Left lobe of liver (tissue), 2 donors: ENCODE results near the gene ASMTL. TPM values are rescaled to one million over a fixed set of nuclear protein-coding genes. Genes with fewer than 3 reads are reported as not detected.

ENCODE experiments used
- ATAC-seq: fragments of 200-7000 bp; cut with Tn5 transposase; one replicate; pipeline ENCODE4 v1.9.1; 2020; ENCODE audit warnings: mild to moderate bottlenecking, moderate library complexity
- DNase-seq: peaks from one replicate; pipeline ENCODE4 v3.0.0-alpha.2; 2020; ENCODE audit warnings: low spot score
- total RNA-seq: library from RNA; stranded (reverse); gene quantifications from one replicate; pipeline ENCODE4 v1.2.1, GENCODE V29; 2021
- donor health status: DM: no; HTN: no; CAD: no; lungs with moderate emphysema.
- donor health status: DM: no; HTN: yes; CAD: no.

Gene ASMTL
- total RNA-seq, 1 donor from 2014 or later = 31.4 TPM

DNA sequence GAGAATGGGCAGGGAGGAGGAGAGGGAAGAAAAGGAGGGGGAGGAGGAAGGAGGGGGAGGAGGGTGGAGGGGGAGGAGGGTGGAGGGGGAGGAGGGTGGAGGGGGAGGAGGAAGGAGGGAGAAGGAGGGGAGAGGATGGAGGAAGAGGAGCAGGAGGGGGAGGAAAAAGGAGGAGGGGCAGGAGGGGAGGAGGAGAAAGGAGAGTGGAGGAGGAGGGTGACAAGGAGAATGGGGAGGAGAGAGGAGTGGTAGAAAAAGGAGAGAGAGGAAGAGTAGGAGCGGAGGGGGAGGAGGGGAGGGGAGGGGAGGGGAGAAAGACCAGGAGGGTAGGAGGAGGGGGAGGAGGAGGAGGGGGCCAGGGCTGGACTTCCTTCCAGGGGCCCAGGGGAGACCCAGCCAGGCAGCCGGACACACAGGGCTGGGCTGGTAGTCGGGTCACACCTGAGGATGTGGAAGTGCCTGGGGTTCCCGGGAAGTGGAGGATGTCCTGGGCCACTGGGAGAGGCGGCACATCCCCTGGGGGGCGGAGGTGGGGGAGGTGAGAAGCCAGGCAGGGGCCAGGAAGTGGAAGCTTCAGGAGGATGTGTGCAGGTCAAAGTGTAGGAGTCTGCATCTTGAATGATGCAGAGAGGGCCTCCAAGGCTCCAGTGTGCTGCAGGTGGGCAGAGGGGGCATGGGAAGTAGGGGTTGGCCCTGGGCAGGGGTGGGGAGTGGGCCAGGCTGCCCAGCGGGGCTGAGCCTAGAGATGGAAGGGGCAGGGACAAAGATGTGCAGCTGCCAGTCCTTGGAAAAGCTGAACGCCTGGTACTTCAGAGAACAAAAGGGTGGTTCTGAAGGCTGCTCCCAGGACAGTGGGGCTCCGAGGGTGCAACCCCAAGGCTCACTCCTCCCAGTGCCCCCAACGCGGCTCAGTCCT, 97.3 kb downstream of the ASMTL start:
- DNase-seq (no peak), ATAC-seq (peak; percentile 35)

GRCh38 chrX:1354036-1355019, 98.4 kb downstream of the ASMTL start:
- DNase-seq (no peak), ATAC-seq (no peak)

Other genes starting within 250 kb of the ASMTL start
- gene CRLF2, start 240.3 kb downstream of the ASMTL start, total RNA-seq = not detected
- gene CSF2RA, start 184.1 kb downstream of the ASMTL start, total RNA-seq = 1.4 TPM
- 0.40 TPM for gene IL3RA, start 116.1 kb downstream of the ASMTL start, total RNA-seq
- 55.9 TPM for gene SLC25A6, start 60.8 kb downstream of the ASMTL start, total RNA-seq
- 0.48 TPM for gene P2RY8, start 84.3 kb upstream of the ASMTL start, total RNA-seq
- 35.6 TPM for gene AKAP17A, start 138.7 kb upstream of the ASMTL start, total RNA-seq
- gene ASMT, start 162.2 kb upstream of the ASMTL start, total RNA-seq = not detected